Mononuclear cell (primary cell): ENCODE results near the gene SAMD14. TPM values are rescaled to one million over a fixed set of nuclear protein-coding genes. Genes with fewer than 3 reads are reported as not detected.
A peak's percentile ranks its signal among the peaks of the same experiment; 100 is the strongest.

Source experiments
- H3K27me3 ChIP-seq: 2 replicates; pipeline ENCODE4 v1.6.0; 2011; ENCODE audit warnings: low read length, control low read depth; ENCODE audit not compliant: insufficient read depth
- H3K4me1 ChIP-seq: 2 replicates; pipeline ENCODE4 v1.5.1; 2011; ENCODE audit warnings: mild to moderate bottlenecking, low read length, control low read depth; ENCODE audit not compliant: insufficient read depth
- H3K4me3 ChIP-seq: 2 replicates; pipeline ENCODE4 v1.5.1; 2011; ENCODE audit warnings: mild to moderate bottlenecking, low read length, moderate library complexity
- H3K9me3 ChIP-seq: 2 replicates; pipeline ENCODE4 v1.5.1; 2011; ENCODE audit warnings: low read depth, mild to moderate bottlenecking, control low read depth, low read length
- total RNA-seq: library from RNA; depleted of rRNA; stranded (reverse); fragments of >200 nt; gene quantifications from one replicate; pipeline ENCODE4 v1.2.3, GENCODE V29; 2012

Gene SAMD14
- total RNA-seq, 1 donor = 0.63 TPM

GRCh38 chr17:50095626-50096037 lies 34.3 kb downstream of the SAMD14 start:
- peaks cover 19% of the 10 kb centered on the region for H3K4me1 ChIP-seq

GRCh38 chr17:50094753-50095619 lies 35.0 kb downstream of the SAMD14 start, which contains the start of gene PDK2:
Gene PDK2, plus strand, starts transcription at chr17:50095351. Its CDS starts 85 bp downstream, at chr17:50095436.
- H3K4me3 ChIP-seq = peak within 1 kb of the TSS; percentile 90
- H3K27me3 ChIP-seq = no peaks in the 10 kb centered on the region
- H3K4me1 ChIP-seq = peaks cover 19% of the 10 kb centered on the region
- H3K9me3 ChIP-seq = no peaks in the 10 kb centered on the region

More at GRCh38 chr17:50095626-50096037, 34.3 kb downstream of the SAMD14 start:
- Histone ChIP-seq H3K9me3 (no peaks in the 10 kb centered on the region), H3K4me3 (peak overlapping the region; percentile 90), H3K27me3 (no peaks in the 10 kb centered on the region)

- H3K4me3 ChIP-seq = peak overlapping the region; percentile 90
- H3K4me1 ChIP-seq = peaks cover 19% of the 10 kb centered on the region
- H3K9me3 ChIP-seq = no peaks in the 10 kb centered on the region
- no peaks in the 10 kb centered on the region for H3K27me3 ChIP-seq
These were observed 35.7 kb downstream of the SAMD14 start for GRCh38 chr17:50094243-50094752.

GRCh38 chr17:50093807-50094206 lies 36.2 kb downstream of the SAMD14 start:
- Histone ChIP-seq H3K27me3 (no peaks in the 10 kb centered on the region), H3K9me3 (no peaks in the 10 kb centered on the region), H3K4me3 (no peak overlapping the region), H3K4me1 (peaks cover 19% of the 10 kb centered on the region)

GRCh38 chr17:50093246-50093645 lies 36.7 kb downstream of the SAMD14 start:
- Histone ChIP-seq H3K4me3 (no peak overlapping the region), H3K4me1 (peaks cover 19% of the 10 kb centered on the region), H3K9me3 (no peaks in the 10 kb centered on the region), H3K27me3 (no peaks in the 10 kb centered on the region)

GRCh38 chr17:50091918-50092285 lies 38.1 kb downstream of the SAMD14 start:
- Histone ChIP-seq H3K4me3 (no peak overlapping the region), H3K9me3 (no peaks in the 10 kb centered on the region), H3K4me1 (peaks cover 18% of the 10 kb centered on the region), H3K27me3 (no peaks in the 10 kb centered on the region)

GRCh38 chr17:50090971-50091917 lies 38.7 kb downstream of the SAMD14 start:
- Histone ChIP-seq H3K27me3 (no peaks in the 10 kb centered on the region), H3K9me3 (no peaks in the 10 kb centered on the region), H3K4me3 (no peak overlapping the region), H3K4me1 (peaks cover 11% of the 10 kb centered on the region)

GRCh38 chr17:50090071-50090470 lies 39.9 kb downstream of the SAMD14 start:
- Histone ChIP-seq H3K4me3 (no peak overlapping the region), H3K27me3 (no peaks in the 10 kb centered on the region), H3K9me3 (no peaks in the 10 kb centered on the region), H3K4me1 (peaks cover 4% of the 10 kb centered on the region)

GRCh38 chr17:50088952-50089825 lies 40.8 kb downstream of the SAMD14 start:
- H3K9me3 ChIP-seq = no peaks in the 10 kb centered on the region
- no peaks in the 10 kb centered on the region for H3K27me3 ChIP-seq
- no peak overlapping the region for H3K4me3 ChIP-seq
- H3K4me1 ChIP-seq = no peaks in the 10 kb centered on the region

GRCh38 chr17:50087912-50088405 lies 42.0 kb downstream of the SAMD14 start:
- Histone ChIP-seq H3K4me1 (no peaks in the 10 kb centered on the region), H3K4me3 (no peak overlapping the region), H3K9me3 (no peaks in the 10 kb centered on the region), H3K27me3 (no peaks in the 10 kb centered on the region)

- H3K9me3 ChIP-seq = no peaks in the 10 kb centered on the region
- H3K27me3 ChIP-seq = no peaks in the 10 kb centered on the region
- no peaks in the 10 kb centered on the region for H3K4me1 ChIP-seq
- H3K4me3 ChIP-seq = no peak overlapping the region
These were observed 42.6 kb downstream of the SAMD14 start for GRCh38 chr17:50087246-50087911.

- Histone ChIP-seq H3K27me3 (no peaks in the 10 kb centered on the region), H3K4me3 (no peak overlapping the region), H3K9me3 (no peaks in the 10 kb centered on the region), H3K4me1 (no peaks in the 10 kb centered on the region)
These were observed 48.2 kb downstream of the SAMD14 start for GRCh38 chr17:50081757-50082156.

- Histone ChIP-seq H3K9me3 (no peaks in the 10 kb centered on the region), H3K4me1 (no peaks in the 10 kb centered on the region), H3K27me3 (no peaks in the 10 kb centered on the region), H3K4me3 (no peak overlapping the region)
These were observed 49.1 kb downstream of the SAMD14 start for GRCh38 chr17:50080827-50081226.

- no peaks in the 10 kb centered on the region for H3K9me3 ChIP-seq
- H3K4me1 ChIP-seq = no peaks in the 10 kb centered on the region
- H3K27me3 ChIP-seq = no peaks in the 10 kb centered on the region
These were observed 49.9 kb downstream of the SAMD14 start for GRCh38 chr17:50080096-50080480.

More at GRCh38 chr17:50080096-50080480, 49.9 kb downstream of the SAMD14 start:
- H3K4me3 ChIP-seq = no peak overlapping the region
